NCI-H146 (cell line): ENCODE measurements around the gene HAS3.
"Not testable (repeated sequence)": the region's sequence is repeated elsewhere in the genome, so short reads cannot be mapped to it uniquely, and the experiment has no call there.

Experiments
- DNase-seq: peaks from one replicate; lab custom pipeline; 2025; lab: John Stamatoyannopoulos, UW

The HAS3 gene

GRCh38 chr16:69105501-69106361, at the start of gene HAS3:
Gene HAS3 (plus strand): TSS chr16:69105653. CDS start chr16:69109396, 3,743 bp downstream.
- peak; percentile 71 for DNase-seq

DNA sequence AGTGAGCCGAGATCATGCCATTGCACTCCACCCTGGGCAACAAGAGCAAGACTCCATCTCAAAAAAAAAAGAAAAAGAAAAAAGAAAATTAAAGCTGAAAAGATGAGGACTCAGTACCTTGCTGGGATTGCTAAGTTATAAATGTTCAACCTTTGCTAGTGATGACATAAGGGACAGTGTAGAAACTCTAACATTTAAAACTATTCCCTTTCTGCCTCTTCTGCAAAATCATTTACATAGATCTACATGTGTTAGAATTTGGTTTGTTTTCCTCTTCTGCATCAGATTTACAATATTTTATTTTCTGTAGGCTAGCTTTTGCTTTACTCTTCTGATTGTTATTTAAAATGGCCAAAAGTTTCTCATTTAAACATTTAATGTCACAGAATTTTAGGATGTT, 49.5 kb upstream of the HAS3 start:
- DNase-seq: no peak

DNA sequence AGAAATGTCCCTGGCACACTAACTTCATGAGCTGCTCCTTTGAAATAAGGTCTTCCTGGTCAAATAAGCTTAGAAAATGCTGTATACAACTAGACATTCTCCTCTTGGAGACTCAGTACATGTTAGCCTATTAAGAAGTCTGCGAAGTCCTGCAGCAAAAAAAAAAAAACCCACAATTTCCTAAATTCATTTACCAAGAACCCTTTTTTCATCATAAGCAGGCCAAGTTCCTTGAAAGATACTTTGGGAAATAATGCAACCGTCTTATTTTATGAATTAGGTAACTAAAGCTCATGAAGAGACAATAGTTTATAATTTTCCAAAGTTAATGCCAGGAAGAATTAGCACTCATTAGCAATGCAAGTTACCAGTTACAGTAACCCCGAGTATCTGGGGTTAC, 49.0 kb upstream of the HAS3 start:
- DNase-seq: no peak

- DNase-seq: peak; percentile 29
Measured at GRCh38 chr16:69057400-69058378, 47.8 kb upstream of the HAS3 start.

GRCh38 chr16:69063491-69063890, 42.0 kb upstream of the HAS3 start:
- DNase-seq: not testable (repeated sequence)

GRCh38 chr16:69064124-69064763, 41.2 kb upstream of the HAS3 start:
- no peak for DNase-seq

DNA sequence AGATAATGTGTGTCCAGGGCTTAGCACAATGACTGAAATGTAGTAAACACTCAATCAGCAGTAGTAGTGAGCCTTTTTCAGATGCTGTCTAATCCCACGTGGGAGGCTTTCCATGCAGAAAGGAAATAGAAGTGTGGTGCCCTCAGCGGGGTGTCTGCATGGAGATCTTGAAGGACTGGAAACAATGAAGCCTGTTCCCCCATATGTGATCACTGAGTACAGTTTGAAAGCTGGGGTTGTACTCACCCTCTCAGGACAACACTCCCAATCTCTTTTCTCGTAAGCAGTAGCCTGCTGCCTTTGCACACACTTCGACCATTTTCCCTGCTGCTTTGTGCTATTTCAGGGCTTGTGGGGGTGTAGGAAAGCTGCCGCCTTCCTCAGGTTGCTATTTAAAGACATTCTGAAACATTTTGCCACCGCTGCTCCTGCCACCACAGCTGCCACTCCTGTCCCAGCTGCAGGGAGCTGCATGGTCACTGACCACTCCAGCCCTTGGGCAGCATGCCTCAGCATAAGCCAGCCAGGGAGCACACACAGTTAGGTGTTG, 40.6 kb upstream of the HAS3 start:
- no peak for DNase-seq

- DNase-seq: no peak
Measured at GRCh38 chr16:69069504-69069903, 35.9 kb upstream of the HAS3 start.

DNA sequence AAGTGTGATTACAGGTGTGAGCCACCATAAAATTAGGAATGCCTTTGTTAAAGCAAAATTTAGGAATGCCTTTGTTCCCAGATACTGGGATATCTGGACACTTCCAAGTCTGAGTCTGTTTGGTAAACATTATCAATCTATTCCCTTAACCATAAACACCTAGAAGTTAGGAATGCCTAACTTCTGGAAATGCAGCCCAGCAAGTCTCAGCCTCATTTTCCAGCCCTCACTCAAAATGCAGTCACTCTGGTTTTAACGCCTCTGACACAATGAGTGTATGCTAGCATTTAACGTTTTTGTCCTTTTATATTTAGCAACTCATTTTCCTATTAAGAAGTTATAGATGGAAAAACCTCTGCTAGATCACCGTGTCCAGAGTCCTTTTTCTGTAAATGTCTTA, 34.4 kb upstream of the HAS3 start:
- no peak for DNase-seq

DNA sequence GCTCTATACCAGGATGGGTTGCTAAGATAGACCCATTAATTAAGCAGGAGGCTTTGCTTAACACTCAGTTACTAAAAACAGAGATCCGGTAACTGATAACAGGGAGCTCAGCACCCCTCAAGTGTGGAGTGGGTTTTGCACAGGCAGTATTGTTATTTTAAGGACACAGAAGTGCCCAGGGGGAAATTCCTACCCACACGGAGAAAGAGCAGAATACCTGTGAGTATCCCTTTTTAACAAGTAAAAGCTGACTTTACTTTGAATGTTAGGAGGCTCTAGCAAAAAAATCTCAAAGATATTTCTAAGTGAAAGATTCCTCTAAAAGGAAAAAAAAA, 32.8 kb upstream of the HAS3 start:
- no peak for DNase-seq

GRCh38 chr16:69073181-69073702, 32.2 kb upstream of the HAS3 start:
- no peak for DNase-seq

- no peak for DNase-seq
Measured at GRCh38 chr16:69077251-69077650, 28.2 kb upstream of the HAS3 start.

DNA sequence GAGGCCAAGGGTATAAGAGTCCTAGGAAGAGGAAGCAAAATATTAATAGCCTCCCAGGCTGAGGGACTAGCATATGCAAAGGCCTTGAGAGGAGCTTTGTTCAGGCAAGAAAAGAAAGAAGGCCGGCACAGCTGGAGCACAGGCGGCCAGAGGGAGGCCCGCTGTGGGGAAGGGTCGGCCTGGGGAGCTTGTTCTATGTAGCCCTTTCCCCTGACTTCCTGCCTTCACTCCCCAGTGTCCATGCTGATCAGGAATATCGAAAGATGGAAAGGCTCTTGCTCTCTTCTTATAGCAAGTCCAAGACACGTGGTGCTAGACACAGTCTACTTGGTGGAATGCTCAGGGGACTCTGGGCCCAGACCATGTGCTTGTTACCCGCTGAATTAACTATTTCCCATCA, 27.4 kb upstream of the HAS3 start:
- DNase-seq: no peak

DNA sequence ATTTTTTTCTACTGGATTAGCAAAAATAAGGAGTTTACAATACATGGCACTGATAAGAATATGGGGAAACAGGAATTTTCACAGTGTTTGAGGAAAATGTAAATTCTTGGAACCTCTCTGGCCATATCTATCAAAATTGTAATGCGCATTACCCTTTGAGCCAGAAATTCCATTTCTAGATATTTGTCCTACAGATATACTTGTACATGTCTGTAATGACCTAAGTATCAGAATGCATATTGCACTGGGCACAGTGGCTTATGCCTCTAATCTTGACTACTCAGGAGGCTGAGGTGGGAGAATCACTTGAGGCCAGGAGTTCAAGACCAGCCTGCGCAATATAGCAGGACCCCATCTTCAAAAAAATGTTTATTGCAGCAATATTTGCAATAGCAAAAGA, 25.8 kb upstream of the HAS3 start:
- no peak for DNase-seq

DNA sequence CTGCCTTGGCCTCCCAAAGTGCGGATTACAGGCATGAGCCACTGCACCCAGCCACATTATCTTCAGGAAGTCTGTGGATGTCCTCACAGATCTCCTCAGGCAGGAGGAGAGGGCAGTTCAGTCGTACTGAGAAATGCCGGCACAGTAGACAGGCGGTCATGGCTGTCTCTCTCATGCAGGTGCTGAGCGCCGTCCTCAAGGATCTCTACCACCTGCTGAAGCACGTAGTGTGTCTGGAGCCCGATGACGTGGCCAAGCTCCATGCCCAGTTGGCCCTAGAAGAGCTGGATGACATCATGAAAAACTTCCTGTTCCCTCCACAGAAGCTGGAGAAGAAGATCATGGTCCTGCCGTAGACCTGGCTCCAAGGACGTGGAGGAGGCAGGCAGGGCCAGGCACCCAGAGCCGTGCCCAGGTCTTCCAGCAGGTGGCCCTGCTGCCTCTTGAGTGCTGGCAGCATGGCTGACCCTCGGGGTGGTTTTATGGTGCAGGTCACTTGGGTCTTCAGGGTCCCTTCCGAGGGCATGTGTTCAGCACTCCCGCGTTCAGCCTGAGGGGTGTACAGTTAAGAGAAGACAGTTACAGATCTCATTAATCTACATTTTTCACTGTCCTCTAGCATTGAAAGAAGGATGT, 22.0 kb upstream of the HAS3 start:
- no peak for DNase-seq

- DNase-seq: no peak
Measured at GRCh38 chr16:69084289-69084688, 21.2 kb upstream of the HAS3 start.

DNA sequence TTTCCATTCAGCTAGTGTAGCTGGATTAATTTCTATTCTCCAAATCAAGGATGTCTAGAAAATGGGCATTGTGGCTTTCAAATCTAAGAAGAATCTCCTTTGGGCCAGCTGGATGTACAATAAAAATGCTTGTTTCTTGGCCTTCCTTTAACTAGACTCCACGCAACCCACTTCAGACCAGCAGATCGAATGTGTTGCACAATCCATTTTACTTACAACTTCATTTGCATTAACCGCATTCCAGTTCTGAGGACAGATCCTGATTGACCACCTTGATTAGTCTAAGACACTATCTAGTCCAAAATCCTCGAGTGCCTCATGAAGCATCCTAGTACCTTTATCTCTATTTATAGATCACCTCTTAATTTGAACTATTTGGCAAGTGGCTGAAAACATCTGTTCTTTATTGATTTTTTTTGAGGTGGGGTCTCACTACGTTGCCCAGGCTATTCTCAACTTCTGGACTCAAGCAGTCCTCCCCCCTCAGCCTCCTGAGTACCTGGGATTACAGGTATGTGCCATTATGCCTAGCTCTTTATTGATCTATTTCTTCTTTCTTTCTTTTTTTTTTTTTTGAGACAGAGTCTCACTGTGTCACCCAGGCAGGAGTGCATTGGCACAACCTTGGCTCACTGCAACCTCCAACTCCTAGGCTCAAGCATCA, 20.3 kb upstream of the HAS3 start:
- DNase-seq: no peak

DNA sequence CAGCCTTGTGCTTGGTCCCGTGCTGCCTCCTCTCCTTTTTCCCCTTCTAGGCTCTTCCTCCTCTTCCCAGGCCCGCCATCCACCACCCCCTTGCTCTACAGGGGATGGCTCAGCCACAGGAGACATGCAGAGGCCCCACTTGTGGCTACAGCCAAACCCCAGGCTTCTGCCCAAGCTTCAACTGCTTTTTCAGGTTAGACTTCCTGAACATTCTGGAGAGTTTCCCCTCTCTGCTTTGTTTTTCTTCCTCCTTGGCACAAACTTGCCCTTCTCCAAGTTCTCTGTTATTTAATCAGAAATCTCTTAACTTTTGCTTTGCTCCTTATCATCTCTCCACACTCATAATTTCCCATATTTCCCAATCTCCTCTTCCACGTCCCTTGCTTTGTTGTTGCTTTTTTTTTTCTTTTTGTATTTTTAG, 18.3 kb upstream of the HAS3 start:
- no peak for DNase-seq

DNA sequence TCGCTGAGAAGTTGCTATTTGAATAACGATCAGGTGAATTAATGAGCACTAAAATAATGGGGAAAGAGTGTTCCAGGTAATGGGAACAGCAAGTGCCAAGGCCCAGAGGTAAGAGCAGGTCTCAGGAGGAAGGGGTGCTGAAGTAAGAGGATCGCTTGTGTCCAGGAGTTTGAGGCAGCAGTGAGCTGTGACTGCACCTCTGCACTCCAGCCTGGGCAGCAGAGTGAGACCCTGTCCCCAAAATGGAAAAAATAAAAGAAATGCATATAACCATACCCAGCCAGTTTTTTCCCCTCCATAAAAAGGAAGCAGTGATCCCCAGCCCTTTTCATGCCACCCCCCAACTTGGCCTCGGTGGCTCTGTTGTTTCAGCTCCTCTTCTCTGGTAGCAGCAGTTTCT, 16.8 kb upstream of the HAS3 start:
- DNase-seq: no peak

- no peak for DNase-seq
Measured at GRCh38 chr16:69089091-69089910, 16.2 kb upstream of the HAS3 start.
